HG02973 (cell line): ENCODE data around the gene RCSD1.

Experiments
- ATAC-seq: cut with Tn5 transposase; IDR thresholded peaks from one replicate; pipeline ENCODE4 v1.9.1; 2021; ENCODE audit warnings: moderate library complexity; ENCODE audit not compliant: unreplicated experiment

RCSD1 gene

DNA sequence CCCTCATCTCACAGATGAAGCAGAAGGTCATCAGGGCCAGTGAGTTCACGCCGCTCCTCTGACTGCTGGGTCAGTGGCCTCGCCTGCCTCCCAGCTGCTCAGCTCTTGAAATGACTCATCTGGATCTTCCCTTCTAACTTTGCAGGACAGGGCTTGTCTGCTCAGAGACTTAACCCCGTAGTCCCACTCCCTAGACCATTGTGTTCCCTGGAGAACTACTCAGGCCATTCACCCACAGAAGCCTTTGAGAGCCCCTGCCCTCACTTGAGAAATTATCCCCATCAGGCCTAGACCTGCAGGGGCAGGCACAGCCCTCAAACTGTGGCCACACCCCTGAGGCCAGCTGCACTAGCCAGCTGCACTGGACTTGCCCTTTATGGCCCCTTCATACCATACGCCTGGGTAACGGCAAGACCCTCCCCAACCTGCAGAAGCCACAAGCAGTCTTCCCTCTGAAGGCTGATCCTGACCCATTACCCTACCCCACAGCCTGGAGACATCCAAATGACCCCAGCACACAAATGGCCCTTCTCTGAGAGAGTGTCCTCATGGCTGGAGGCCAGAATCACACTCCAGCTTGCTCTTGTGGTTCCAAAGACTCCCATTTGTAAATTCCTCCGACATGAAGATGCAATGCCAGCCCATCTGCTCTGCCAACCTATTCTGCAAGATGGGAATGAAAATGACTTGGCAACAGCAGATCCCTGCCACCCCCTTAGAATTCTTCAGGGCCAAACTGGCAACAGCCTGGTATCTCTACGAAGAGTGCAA lies 33.2 kb downstream of the RCSD1 start:
- no peak for ATAC-seq

DNA sequence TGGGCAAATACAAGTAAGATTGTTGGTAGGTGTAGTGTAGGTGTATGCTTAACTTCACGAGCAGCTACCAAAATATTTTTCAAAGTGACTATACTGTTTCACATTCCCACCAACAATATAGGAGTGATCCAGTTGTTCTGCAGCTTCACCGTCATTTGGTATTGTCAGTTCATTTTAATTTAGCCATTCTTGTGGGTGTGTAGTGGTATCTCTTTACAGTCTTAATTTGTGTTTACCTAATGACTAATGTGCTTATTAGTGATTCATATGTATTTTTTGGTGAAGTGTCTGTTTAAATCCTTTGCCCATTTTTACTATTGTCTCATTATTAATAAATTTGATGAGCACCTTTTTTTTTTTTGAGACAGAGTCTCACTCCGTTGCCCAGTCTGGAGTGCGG lies 35.4 kb downstream of the RCSD1 start:
- ATAC-seq: no peak

DNA sequence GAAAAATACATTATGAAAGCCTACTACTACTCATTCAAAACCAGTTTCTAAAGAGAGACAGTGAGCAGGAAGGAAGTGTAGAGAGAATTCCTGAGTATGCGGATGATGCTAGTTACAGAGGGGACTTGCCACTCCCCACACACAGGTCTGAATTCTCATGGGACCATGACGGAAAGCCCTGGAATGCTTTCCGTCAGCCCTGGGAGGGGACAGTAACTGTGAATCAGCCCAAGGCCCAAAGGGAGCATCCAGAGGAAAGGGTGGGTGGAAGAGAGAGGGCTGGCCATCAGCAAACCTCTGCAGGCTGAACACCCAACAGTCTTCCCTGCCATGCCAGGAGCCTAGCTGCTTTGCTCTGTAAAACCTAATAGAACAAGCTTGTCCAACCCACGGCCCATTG lies 36.4 kb downstream of the RCSD1 start:
- ATAC-seq: no peak

DNA sequence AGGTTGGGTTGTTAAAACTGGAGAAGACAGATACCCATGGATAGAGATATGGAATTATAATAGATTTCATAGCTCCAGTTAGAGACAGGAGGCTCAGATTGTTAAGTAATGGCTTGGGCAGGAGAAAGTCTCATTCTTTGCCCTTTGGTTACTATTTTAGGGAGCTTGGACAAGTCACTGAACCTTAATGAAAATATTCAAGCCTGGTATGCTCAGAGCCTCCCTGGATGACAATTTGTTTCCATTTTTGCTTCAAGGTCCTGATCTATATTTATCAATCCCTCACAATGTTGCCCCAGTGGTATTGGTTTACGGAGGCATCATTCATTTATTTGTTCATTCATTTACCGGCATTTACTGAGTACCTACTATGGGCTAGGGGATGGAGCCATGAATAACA lies 37.5 kb downstream of the RCSD1 start:
- ATAC-seq: no peak

DNA sequence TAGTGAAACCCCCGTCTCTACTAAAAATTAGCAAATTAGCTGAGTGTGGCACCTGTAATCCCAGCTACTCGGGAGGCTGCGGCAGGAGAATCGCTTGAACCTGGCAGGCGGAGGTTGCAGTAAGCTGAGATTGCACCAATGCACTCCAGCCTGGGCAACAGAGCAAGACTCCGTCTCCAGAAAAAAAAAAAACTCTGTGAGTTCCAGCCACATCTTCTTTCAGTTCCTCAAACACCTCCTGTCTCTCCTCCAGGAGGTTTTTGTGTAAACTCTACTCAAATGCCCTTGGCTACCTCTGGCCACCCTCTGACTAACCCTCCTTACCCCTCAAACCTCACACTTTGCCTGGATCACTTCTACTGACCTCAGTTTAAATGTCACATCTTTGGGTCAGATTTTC lies 38.1 kb downstream of the RCSD1 start:
- ATAC-seq: peak; percentile 87

DNA sequence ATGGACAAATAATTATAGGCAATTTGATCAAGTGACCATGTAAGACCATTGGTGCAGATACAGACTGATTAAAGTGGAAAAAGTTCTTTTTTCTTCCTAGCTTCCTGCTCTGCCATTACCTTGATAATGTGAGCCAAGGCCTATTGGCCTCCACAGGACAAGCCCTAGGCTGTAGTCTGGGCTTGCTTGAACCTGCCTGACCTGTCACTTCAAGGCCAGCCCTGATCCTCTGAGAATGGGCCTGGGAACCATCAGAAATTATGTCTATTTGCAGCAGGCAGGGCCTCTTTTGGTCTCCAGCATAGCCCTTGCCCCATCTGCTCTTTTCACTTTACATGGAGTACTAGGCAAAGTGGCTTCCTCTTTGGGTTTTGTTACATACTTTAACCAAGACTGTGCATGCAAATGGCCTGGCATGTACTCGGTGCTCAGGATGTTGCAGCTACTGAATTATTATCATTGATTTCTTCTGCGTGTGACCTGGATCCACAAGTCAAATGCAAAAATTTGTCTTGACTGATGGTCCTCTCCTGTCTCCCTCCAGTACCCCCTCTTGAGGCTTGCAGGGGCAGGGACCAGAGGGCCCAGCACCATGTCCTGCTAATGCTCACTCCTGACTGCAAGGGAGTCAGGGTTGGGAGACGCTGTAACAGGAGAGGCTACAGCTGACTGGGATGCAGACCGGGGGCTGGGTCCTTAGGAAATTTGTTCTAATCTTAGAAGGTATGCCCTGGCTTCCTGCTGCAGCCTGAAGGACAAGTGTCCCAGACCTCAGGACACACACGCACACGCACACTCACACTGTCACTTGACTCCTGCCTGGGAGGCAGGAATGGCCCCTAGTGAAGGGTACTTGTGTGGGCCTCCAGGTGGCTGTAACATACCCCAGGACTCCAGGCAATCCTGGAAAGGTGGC lies 39.4 kb downstream of the RCSD1 start:
- no peak for ATAC-seq

DNA sequence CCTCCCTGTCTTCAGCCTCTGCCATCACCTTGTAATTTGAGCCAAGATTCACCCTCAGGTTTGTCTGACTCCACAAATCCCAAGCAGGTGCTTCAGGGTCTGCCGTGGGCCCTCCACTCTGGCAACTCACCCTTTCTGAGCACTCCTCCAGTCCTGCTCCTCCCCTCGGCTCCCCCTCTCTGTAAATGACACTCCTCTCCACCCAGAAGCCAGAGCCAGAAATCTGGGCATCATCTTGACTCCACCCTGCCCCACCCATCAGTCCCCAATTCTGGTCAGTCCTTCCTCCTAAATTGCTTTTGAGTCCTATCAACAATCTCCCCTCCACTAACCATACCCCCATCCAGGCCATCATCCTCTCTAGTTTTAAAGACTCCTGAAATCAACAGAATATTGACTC lies 40.5 kb downstream of the RCSD1 start:
- no peak for ATAC-seq

DNA sequence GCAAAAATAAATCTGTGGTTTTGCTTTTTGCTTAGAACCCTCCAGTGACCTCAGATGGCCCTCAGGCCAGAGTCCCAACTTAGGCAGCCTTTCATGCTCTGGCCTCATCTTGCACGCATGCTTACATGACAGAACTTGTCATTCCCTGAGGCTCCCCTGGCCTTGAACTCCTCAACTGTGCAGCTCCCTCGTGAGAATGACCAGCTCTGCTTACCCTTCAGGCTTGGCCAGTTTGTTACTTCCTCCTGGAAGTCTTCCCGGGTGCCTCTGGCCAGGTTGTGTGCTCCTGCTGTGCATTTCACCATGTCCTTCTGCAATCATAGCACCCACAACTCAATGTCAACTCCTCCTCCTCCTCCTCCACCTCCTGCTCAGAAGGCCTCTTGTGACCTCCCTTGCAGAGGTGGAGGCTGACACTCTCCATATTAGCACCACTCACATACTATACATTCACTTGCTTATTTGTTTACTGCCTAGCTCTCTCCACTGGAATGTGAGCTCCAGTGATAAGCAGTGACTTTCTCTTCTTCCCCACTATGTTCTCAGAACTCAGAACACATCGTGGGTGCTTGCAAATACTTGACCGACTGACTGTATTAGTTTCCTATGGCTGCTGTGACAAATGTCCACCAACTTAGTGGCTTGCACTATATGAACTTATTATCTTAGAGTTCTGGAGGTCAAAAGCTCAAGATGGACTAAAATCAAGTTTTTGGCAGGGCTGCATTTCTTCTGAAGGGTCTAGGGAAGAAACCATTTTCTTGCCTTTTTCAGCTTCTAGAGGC lies 41.9 kb downstream of the RCSD1 start:
- no peak for ATAC-seq

DNA sequence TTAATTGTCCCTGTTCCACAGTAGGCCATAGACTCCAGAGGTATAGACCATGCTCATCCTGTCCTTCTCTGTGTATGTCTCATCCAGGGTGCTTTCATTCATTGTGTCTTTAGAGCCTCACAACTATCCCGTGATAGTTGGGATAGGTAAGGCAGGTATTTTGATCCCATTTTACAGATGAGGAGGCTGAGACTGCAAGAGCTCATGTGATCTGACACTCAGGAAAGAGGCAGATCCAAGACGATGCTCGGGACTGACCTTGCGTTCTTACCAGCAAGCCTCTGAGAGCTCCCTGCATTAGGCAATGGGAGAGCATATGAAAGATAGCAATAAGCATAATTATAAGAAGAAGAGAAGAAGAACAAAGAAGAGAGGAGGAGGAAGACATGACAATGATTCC lies 42.8 kb downstream of the RCSD1 start:
- no peak for ATAC-seq

DNA sequence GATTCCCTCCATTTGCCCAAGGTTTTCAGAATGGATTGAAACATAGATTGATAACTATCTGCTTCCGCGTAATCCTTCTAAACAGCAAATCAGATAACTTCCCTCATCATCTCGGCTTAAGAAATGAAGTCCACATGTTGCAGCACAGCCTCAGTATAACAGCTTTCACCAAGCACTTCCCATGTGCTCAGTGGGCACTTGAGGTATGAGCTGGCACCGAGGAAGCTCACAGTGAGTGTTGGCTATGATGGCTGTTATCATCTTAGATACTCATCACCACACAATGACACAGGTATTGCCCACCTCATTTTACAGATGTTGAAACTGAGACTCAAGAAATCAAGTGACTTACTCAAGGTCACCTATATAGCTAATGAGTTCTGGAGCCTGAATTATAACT lies 43.2 kb downstream of the RCSD1 start:
- ATAC-seq: no peak

DNA sequence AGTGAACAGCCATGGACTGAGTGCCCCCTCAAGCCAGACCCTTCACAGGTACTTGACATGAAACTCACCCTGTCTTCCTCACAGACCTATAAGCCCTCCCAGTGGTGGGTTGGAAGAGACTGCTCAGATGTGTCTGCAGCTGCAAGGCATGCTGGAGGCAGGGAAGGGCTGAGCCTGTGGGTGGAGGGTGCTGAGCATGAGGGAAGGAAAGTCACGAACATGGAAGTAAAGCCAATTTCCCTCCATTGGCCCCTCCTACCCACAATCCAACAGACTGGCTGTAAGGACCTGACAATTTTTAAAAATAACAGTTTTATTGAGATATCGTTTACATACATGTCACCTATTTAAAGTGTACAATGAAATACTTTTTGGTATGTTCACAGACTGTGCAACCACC lies 44.1 kb downstream of the RCSD1 start:
- no peak for ATAC-seq

DNA sequence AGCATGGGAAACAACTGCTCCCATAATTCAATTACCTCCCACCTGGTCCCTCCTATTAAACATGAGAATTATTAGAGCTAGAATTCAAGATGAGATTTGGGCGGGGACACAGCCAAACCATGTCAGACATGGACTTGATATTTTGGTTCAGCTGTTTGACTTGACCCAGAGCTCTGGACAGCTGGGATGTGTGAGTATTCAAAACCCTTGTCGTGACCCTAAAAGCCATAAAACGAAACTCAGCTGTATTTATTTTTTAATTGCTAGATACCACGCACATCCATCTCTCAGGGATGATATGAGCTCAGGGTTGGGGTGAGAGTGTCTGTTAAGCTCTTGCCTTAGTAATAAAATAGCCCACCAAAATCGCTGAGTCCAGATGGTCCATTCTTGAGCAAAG lies 45.4 kb downstream of the RCSD1 start:
- ATAC-seq: no peak

DNA sequence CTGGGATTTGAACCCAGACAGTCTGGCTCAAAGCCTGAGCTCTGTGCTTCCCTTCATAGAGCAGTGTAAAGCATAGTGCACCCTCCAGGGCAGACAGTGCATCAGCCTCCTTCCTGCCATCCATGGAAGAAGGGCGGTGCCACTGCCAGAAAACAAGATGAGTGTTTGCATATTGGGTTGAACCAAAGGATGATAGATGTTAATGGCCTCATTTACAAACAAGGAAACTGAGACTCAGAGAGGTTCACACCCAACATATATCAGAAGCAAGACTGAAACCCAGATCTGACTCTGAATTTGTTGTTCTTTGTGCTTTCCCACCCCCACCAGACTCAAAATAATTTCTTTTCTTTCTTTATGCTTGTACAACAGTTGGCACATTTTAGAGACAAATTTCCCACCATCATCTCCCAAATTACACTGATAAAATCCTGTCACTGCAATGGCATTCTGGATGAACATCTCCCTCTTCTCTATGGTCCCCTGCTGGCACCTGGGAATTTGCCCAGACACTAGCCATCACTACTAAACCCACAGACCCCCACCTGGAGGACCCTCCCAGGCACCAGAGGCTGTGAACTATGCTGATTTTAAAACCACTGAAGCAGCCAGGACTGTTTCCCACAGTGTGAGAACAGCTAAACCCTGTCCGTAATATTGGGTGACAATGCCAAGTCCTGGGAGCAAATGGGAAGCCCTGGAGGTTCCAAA lies 46.3 kb downstream of the RCSD1 start:
- peak; percentile 38 for ATAC-seq

DNA sequence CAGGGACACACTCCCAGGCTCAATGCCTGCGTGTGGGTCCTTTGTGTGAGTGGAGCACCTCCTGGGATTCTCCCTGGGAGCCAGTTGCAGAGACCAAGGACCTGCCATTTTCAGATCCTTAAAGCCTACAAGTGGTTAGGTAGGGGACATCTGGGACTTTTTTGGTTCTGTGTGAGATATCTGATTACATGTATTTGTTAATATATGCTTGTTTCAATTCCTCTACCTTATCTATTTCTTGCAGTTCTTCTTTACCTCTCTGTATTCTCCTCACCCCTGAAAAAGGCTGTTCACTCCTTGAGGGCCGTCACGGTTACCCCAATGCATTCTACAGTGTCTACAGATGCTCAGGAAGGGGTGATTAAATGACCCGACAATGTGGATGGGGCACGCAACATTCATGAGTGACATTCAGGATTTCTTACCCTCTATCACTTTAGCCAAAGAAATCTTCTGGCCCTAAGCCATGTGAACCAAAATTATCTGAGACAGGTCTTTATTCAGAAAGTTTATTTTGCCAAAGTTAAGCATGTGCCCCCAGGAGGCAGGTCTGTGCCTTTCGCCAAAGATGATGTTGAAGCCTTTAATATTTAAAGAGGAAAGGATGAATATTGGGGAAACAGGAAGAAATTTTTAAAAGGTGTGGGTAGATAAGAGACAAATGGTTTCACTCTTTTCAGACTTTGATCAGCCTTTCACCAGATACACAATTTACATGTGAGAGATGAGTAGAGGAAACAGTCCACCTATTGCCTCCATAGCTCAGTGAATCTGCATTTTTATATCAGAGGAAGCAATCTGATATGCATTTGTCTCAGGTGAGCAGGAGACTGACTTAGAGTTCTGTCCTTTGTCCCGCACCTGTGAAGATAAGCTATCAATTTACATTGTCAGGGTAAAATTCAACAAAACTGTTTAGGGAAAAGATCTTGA lies 47.1 kb downstream of the RCSD1 start:
- ATAC-seq: no peak

DNA sequence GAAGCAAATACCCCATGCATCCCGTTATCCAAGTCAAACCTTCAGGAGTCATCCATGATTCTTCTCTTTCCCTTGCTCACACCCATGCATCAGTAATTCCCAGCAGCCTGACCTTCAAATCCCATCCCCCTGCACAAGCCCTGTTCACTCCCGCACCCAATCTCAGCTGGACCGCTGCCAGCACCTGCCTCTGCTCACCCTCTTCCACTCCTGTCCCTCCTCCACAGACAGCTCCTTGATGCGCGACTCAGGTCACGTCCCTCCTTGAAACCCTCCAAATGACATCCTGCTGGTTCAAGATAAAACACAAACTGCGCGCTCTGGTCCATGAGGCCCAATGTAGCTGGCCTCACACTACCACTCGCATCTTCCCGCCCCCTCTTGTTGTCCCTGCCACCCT lies 48.4 kb downstream of the RCSD1 start:
- ATAC-seq: no peak

DNA sequence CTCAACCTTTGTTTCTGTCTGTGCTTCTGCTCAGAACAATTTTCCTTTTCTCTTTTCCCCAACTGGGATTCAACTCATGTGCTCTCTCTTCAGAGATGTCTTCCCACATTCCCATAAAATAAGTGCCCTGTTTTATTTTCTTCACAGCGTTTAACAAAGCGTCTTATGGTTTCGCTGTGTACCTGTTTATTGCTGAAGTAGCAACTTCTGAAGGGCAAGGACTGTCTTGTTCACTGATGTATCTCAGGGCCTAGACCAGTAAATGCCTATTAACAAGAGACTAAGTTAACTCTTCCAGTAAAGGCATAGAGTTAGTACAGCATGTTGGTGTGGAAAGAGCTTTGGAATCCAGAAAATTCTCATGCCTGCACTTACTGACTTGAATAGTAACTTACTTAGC lies 48.8 kb downstream of the RCSD1 start:
- ATAC-seq: no peak

DNA sequence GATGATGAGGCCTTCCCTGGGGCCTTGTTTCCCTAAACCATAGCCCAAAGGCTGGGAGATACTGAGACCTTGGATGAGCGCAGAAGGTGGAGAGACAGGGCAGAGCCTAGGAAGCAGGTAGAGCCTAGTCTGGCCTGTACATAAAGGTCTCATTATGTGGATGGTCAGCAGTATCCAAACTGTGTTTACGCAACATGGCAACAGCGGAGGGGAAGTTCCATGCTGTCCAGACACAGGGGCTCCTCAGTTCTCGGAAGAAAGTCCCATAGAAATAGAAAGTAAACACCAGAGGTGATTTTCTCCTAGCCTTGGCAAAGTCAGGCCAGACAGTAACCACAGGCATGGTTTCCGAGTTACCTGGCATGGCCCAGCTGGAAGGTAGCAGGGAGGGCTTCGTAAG lies 49.7 kb downstream of the RCSD1 start:
- ATAC-seq: no peak

DNA sequence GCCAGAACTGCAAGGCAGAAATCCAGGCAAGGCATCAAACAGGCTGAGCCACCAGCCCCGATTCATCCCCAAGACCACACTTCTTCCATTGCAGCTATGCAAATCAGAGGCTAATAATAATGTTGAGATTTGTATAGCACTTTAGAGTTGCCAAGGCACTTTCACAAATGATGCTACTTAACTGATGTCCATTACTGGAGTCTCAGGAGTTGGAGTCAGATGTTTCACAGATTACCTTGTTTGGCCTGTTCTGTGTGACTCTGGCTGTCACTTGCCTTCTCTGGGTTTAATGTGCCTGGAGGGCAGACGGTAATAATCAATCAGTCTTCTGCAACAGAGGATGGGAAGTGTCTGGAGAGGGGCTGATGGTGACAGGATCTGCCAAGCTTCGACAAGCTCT lies 51.0 kb downstream of the RCSD1 start:
- no peak for ATAC-seq

DNA sequence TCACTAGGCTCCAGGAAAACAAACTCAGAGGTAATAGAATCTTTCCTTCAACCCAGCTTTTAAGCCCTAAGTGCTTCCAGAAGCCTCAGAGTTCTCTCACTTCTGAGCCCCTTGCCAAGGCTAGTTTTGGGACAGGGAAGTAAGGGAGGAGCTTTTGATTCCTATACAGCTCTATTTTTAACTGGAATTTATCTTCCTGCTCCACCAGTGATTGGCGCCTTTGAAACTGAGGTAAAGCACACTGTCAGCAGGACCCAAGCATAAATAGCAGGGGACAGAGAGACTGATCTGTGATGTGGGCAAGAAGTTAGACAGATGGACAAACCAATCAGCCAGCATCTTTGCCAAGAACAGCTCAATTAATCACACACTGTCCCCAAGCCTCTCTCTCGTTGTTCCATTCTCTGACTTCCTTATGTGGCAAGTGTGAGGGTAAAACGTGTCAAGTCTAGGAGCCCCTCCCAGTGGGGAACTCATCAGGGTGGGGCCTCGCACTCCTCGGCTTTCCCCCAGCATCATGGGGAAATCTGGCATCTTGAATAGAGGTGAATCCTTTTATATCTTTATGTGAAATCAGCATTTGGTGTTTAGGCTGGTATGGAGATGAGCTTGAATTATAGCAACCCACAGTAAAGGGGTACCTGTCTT lies 51.5 kb downstream of the RCSD1 start:
- no peak for ATAC-seq
